RWPE1 (cell line): ENCODE measurements around the gene LAIR2.

Experiments
- CTCF ChIA-PET: fragments of 350-600 bp; sonication (Branson Sonifier 250); formaldehyde crosslinking; extraction: SDS; loops from one replicate; lab custom pipeline; 2021; lab: Yijun Ruan, JAX
- POLR2A ChIA-PET: fragments of 400-600 bp; formaldehyde crosslinking; extraction: SDS; loops from one replicate; lab custom pipeline; 2020; ENCODE audit warnings: antibody characterized with exemption; ENCODE audit not compliant: low non-redundant PET; lab: Yijun Ruan, JAX
- DNase-seq: peaks from one replicate; pipeline ENCODE4 v3.0.0; 2012; ENCODE audit warnings: low spot score
- H3K27ac ChIP-seq: fragments of 450-650 bp; 2 replicates; pipeline ENCODE4 v1.5.1; 2017
- CTCF ChIP-seq: fragments of 450-650 bp; conservative IDR thresholded peaks from 2 replicates; pipeline ENCODE4 v1.5.1; 2017; ENCODE audit warnings: low read depth, mild to moderate bottlenecking

The LAIR2 gene

GRCh38 chr19:54457773-54458647 is 44.6 kb upstream of the LAIR2 start:
- ChIA-PET POLR2A (no interaction called here), CTCF (no interaction called here)
- no peak for TF ChIP-seq CTCF
- no peak for DNase-seq
- peak overlapping the region; percentile 33 for H3K27ac ChIP-seq

- POLR2A ChIA-PET = no interaction called here
- peak overlapping the region; percentile 33 for H3K27ac ChIP-seq
- no peak for DNase-seq
- CTCF ChIA-PET = no interaction called here
- TF ChIP-seq CTCF = no peak
These were observed 43.9 kb upstream of the LAIR2 start for GRCh38 chr19:54458648-54459281.

- CTCF ChIA-PET = interaction anchor here (1.1 kb wide), 1 partner anchor 9 kb away, joined by 4 read pairs; no protein-coding TSS in a partner anchor
- POLR2A ChIA-PET = interaction anchor here (1.3 kb wide), 1 partner anchor 11 kb away, joined by 6 read pairs; the partner anchor contains the start of gene LENG8
- peak overlapping the region; percentile 99 for H3K27ac ChIP-seq
- no peak for DNase-seq
- TF ChIP-seq CTCF = no peak
These were observed 43.1 kb upstream of the LAIR2 start for GRCh38 chr19:54459282-54460229.

GRCh38 chr19:54460230-54461005 is 42.2 kb upstream of the LAIR2 start:
- TF ChIP-seq CTCF = no peak
- ChIA-PET CTCF (interaction anchor here (1.1 kb wide), 1 partner anchor 9 kb away, joined by 4 read pairs; no protein-coding TSS in a partner anchor), POLR2A (interaction anchor here (1.3 kb wide), 1 partner anchor 11 kb away, joined by 6 read pairs; the partner anchor contains the start of gene LENG8)
- DNase-seq = no peak
- H3K27ac ChIP-seq = peak overlapping the region; percentile 99

GRCh38 chr19:54461210-54461609 is 41.4 kb upstream of the LAIR2 start:
- peak overlapping the region; percentile 99 for H3K27ac ChIP-seq
- no peak for TF ChIP-seq CTCF
- no peak for DNase-seq
- POLR2A ChIA-PET = interaction anchor here (1.1 kb wide), 1 partner anchor 23 kb away, joined by 5 read pairs; no protein-coding TSS in a partner anchor
- CTCF ChIA-PET = no interaction called here
